TTC549 (cell line): ENCODE data around the gene TRIM52.
"Not testable (repeated sequence)": the region's sequence is repeated elsewhere in the genome, so short reads cannot be mapped to it uniquely, and the experiment has no call there.

Experiments
- FAIRE-seq: peaks from 2 replicates; lab custom pipeline; 2012; peaks lifted over from hg19 to GRCh38; lab: Jason Lieb, UNC

TRIM52 gene

GRCh38 chr5:181212080-181212479 lies 48.9 kb downstream of the TRIM52 start:
- FAIRE-seq: no peak

GRCh38 chr5:181211208-181211607 lies 49.7 kb downstream of the TRIM52 start:
- FAIRE-seq: no peak

GRCh38 chr5:181210698-181211097 lies 50.2 kb downstream of the TRIM52 start:
- not testable (repeated sequence) for FAIRE-seq

GRCh38 chr5:181210148-181210547 lies 50.8 kb downstream of the TRIM52 start:
- not testable (repeated sequence) for FAIRE-seq

GRCh38 chr5:181209006-181209405 lies 51.9 kb downstream of the TRIM52 start:
- FAIRE-seq: not testable (repeated sequence)

- no peak for FAIRE-seq
Measured at GRCh38 chr5:181207960-181208253, 53.0 kb downstream of the TRIM52 start.

GRCh38 chr5:181207214-181207959 lies 53.6 kb downstream of the TRIM52 start:
- FAIRE-seq: peak; percentile 67

- no peak for FAIRE-seq
Measured at GRCh38 chr5:181205761-181206649, 54.9 kb downstream of the TRIM52 start.
